ENCODE measurements around the gene NUP50. TPM values are rescaled to one million over a fixed set of nuclear protein-coding genes. Genes with fewer than 3 reads are reported as not detected.

The NUP50 gene
- total RNA-seq, 1 donor from 2014 or later = 44.1 TPM

DNA sequence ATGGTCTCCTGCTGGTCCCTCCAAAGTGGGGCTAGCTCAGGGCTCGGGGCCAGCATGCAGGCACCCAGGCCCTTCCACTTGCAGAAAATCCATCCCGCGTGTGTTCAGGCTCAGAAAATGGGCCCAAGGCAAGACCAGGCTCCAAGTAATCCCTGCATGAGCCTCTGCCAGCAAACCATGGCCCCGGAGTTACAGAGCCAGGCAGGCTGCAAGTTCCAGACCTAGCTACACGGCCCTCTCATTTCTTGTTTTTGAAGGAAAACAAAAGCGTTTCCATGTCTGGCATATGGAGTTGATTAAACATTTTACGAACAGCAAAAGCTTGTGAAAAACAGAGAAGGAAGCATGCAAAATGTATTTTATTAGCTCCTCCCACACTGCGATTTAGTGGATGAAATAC, 47.3 kb downstream of the NUP50 start:
- Mint-ChIP-seq H3K4me1 (ENCODE audit: unreplicated experiment) (peaks cover 55% of the 10 kb centered on the region), H3K9me3 (ENCODE audit: unreplicated experiment) (no peaks in the 10 kb centered on the region), H3K27ac (ENCODE audit: unreplicated experiment) (peak overlapping the region; percentile 91), H3K27me3 (ENCODE audit: unreplicated experiment) (no peaks in the 10 kb centered on the region), H3K36me3 (ENCODE audit: unreplicated experiment) (peaks cover 3% of the 10 kb centered on the region), H3K4me3 (ENCODE audit: unreplicated experiment) (peak overlapping the region; percentile 64)
- TF ChIP-seq, protein P1, sequence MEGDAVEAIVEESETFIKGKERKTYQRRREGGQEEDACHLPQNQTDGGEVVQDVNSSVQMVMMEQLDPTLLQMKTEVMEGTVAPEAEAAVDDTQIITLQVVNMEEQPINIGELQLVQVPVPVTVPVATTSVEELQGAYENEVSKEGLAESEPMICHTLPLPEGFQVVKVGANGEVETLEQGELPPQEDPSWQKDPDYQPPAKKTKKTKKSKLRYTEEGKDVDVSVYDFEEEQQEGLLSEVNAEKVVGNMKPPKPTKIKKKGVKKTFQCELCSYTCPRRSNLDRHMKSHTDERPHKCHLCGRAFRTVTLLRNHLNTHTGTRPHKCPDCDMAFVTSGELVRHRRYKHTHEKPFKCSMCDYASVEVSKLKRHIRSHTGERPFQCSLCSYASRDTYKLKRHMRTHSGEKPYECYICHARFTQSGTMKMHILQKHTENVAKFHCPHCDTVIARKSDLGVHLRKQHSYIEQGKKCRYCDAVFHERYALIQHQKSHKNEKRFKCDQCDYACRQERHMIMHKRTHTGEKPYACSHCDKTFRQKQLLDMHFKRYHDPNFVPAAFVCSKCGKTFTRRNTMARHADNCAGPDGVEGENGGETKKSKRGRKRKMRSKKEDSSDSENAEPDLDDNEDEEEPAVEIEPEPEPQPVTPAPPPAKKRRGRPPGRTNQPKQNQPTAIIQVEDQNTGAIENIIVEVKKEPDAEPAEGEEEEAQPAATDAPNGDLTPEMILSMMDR (IDR thresholded peaks at IDR 0.05) = no peak
- DNase-seq (ENCODE audit: extremely low spot score, unreplicated experiment) = no peak

DNA sequence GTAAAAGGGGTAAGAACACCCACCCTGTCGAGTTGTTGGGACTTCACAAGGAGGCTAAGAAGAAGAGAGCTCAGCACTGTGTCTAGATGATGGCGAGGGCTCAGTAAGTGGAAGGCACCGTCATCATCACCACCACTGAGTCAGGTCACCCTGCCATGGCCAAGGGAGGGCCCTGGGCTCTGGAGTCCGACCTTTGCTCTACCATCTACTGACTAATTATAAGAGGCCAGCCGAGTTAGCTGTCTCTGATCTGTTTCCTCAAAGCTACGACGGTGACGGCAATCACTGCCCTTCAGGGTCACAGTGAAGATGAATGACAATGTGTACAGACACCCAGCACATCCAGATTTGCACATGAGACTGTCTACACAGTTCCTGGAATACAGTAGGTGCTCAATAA, 47.7 kb downstream of the NUP50 start:
- no peak for DNase-seq (ENCODE audit: extremely low spot score, unreplicated experiment)
- Mint-ChIP-seq H3K27me3 (ENCODE audit: unreplicated experiment) (no peaks in the 10 kb centered on the region), H3K4me1 (ENCODE audit: unreplicated experiment) (peaks cover 57% of the 10 kb centered on the region), H3K27ac (ENCODE audit: unreplicated experiment) (peak overlapping the region; percentile 91), H3K36me3 (ENCODE audit: unreplicated experiment) (peaks cover 3% of the 10 kb centered on the region), H3K9me3 (ENCODE audit: unreplicated experiment) (no peaks in the 10 kb centered on the region), H3K4me3 (ENCODE audit: unreplicated experiment) (peak overlapping the region; percentile 64)
- TF ChIP-seq, protein P1 (IDR thresholded peaks at IDR 0.05) = no peak

DNA sequence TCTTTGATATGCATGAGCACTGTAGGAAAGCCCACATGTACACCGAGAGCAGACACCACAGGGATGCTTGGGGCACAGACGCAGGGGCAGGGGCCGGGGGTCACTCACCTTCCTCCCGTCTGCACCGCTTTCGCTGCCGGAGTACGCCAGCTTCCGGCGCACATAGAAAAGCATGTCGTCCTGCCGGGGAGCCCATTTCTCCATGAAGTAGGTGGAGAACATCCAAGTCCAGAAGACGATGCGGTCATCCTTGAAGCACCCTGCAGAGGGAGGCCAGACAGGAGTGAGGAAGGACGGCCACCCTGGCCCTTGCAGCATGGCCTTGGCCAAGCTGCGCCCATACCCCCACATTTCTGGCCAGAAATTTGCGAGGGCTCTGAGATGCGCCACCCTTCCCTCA, 48.1 kb downstream of the NUP50 start:
- Mint-ChIP-seq H3K9me3 (ENCODE audit: unreplicated experiment) (no peaks in the 10 kb centered on the region), H3K36me3 (ENCODE audit: unreplicated experiment) (peaks cover 3% of the 10 kb centered on the region), H3K4me3 (ENCODE audit: unreplicated experiment) (peak overlapping the region; percentile 64), H3K27me3 (ENCODE audit: unreplicated experiment) (no peaks in the 10 kb centered on the region), H3K4me1 (ENCODE audit: unreplicated experiment) (peaks cover 61% of the 10 kb centered on the region), H3K27ac (ENCODE audit: unreplicated experiment) (peak overlapping the region; percentile 91)
- TF ChIP-seq, protein P1 (IDR thresholded peaks at IDR 0.05) = no peak
- no peak for DNase-seq (ENCODE audit: extremely low spot score, unreplicated experiment)

DNA sequence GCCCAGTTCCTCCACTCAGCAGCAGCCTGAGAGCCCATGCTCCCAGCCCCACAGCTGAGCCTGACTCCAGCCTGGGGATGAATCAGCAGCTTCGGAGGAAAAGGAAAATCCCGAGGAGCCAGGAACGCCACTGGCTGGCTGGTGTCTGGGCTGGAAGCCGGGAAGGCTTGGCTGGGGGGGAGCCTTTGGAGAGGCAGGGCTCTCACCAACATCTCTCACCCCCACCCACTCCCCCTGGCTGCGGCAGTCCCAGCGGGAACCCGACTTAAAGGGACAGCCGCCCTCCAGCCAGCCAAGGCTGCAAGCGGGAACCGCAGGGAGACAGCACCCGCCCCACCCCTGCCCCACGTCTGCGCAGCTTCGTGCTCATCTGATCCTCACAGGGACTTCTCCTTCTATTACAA, 48.6 kb downstream of the NUP50 start:
- no peaks in the 10 kb centered on the region for H3K9me3 Mint-ChIP-seq (ENCODE audit: unreplicated experiment)
- DNase-seq (ENCODE audit: extremely low spot score, unreplicated experiment) = peak; percentile 95
- H3K4me1 Mint-ChIP-seq (ENCODE audit: unreplicated experiment) = peaks cover 62% of the 10 kb centered on the region
- TF ChIP-seq, protein P1 (IDR thresholded peaks at IDR 0.05) = peak; percentile 7
- H3K4me3 Mint-ChIP-seq (ENCODE audit: unreplicated experiment) = peak overlapping the region; percentile 64
- H3K36me3 Mint-ChIP-seq (ENCODE audit: unreplicated experiment) = peaks cover 3% of the 10 kb centered on the region
- H3K27me3 Mint-ChIP-seq (ENCODE audit: unreplicated experiment) = no peaks in the 10 kb centered on the region
- peak overlapping the region; percentile 91 for H3K27ac Mint-ChIP-seq (ENCODE audit: unreplicated experiment)

DNA sequence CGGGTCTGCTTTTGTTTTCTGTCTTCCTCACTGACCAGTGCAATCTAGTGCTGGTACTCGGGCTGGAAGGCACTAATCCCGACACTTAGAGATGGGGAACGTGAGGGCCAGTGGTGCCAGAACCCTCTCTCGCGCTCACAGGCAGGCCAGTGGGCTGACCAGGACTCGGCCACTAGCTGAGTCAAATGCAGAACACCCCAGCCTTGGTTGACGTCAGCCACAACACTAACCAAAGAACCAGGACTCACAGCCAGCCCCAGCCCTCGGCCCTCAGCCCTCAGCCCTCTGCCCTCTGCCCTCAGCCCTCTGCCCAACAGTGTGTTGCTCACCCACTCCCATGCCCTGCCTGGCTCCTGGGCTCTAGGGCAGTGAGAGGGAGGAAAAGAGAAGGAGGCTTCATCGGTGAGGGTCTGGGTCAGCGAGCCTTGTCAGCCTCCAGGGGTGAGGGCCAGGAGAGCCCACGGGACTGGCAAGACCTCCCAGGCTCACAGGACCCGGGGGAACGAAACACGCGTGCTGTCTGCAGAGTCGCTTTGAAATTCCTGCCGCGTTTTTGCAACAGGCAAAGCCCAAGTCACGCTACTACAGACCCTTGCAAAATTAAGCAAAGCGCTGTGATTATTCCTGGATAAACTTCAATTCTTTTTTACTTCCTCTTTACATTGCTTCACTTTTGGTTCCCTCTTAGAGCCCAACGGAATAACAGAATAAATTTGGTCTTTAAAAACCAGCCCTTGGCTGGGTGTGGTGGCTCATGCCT, 49.4 kb downstream of the NUP50 start:
- H3K36me3 Mint-ChIP-seq (ENCODE audit: unreplicated experiment) = peaks cover 2% of the 10 kb centered on the region
- DNase-seq (ENCODE audit: extremely low spot score, unreplicated experiment) = no peak
- no peaks in the 10 kb centered on the region for H3K9me3 Mint-ChIP-seq (ENCODE audit: unreplicated experiment)
- H3K4me3 Mint-ChIP-seq (ENCODE audit: unreplicated experiment) = peak overlapping the region; percentile 64
- H3K27ac Mint-ChIP-seq (ENCODE audit: unreplicated experiment) = peak overlapping the region; percentile 91
- H3K4me1 Mint-ChIP-seq (ENCODE audit: unreplicated experiment) = peaks cover 56% of the 10 kb centered on the region
- H3K27me3 Mint-ChIP-seq (ENCODE audit: unreplicated experiment) = no peaks in the 10 kb centered on the region
- TF ChIP-seq, protein P1 (IDR thresholded peaks at IDR 0.05) = no peak
